GM12873 (cell line): ENCODE measurements around the gene CAMLG.

ENCODE experiments used
- CTCF ChIP-seq: IDR thresholded peaks from 2 replicates; pipeline ENCODE4 v1.5.1; 2012; ENCODE audit warnings: low read depth, mild to moderate bottlenecking, moderate library complexity, low read length, control low read depth; ENCODE audit not compliant: insufficient read depth; ENCODE audit errors: missing control alignments

The CAMLG gene

DNA sequence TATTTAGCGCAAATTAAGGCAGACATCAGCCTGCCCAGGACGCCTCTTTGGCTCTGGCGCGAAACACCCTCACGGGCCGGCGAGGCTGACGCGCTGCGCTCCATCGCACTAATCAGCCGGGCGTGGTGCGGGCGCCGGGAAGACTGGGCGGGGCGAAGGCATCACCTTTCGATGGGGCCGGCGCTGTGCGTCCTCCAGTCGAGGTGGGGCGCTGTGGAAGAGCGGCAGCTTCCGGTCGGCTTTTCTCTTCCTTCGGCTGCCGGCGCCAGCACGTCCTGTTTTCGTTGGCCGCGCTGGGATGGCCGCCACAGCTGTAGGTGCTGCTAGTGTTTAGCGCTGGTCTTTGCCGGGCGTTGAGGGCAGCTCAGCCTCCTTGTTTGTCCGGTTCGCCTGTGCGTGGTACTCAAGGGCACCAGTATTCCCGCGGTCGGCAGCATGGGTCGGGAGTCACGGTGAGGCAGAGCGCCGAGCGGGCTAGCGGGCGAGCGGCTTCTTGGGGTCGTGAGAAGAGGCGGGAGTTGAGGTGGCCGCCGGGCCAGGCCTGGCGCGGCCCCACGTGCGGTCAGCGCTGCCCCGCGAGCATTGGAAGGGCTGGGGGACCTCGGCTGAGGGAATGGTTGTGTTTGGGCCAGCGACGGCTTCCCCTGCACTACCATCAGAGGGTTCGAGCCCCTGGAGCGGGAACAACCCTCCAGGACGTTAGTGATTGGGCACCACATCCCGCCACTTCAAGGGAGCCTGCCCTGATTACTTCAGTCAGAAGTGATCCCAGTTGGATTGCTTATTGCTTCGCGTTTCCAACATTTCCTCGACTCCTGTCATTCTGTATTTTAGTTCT is 20.4 kb downstream of the CAMLG start, which contains the start of gene DDX46:
Gene DDX46, plus strand, starts transcription at position 276 of the 838 bp plus-strand sequence. Its CDS starts 160 bp downstream, at position 436.
- peak; percentile 77 for TF ChIP-seq CTCF

GRCh38 chr5:134769206-134769605 is 30.9 kb downstream of the CAMLG start:
- TF ChIP-seq CTCF = no peak

DNA sequence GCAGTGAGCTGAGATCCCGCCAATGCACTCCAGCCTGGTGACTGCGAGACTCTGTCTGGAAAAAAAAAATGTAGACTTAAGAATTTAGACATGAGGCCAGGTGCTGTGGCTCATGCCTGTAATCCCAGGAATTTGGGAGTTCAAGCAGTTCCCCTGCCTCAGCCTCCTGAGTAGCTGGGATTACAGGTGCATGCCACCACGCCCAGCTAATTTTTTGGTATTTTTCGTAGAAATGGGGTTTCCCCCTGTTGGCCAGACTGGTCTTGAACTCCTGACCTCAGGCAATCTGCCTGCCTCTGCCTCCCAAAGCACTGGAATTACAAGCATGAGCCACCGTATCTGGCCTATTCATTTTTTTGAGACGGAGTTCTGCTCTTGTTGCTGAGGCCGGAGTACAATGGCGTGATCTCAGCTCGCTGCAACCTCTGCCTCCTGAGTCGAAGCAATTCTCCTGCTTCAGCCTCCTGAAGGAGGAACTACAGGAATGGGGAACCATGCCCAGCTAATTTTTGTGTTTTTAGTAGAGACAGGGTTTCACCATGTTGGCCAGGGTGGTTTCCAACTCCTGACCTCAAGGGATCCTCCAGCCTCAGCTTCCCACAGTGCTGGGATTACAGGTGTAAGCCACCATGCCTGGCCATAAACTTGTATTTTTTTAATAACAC is 34.2 kb downstream of the CAMLG start:
- no peak for TF ChIP-seq CTCF

- TF ChIP-seq CTCF = no peak
Measured at GRCh38 chr5:134777366-134777765, 39.0 kb downstream of the CAMLG start.

DNA sequence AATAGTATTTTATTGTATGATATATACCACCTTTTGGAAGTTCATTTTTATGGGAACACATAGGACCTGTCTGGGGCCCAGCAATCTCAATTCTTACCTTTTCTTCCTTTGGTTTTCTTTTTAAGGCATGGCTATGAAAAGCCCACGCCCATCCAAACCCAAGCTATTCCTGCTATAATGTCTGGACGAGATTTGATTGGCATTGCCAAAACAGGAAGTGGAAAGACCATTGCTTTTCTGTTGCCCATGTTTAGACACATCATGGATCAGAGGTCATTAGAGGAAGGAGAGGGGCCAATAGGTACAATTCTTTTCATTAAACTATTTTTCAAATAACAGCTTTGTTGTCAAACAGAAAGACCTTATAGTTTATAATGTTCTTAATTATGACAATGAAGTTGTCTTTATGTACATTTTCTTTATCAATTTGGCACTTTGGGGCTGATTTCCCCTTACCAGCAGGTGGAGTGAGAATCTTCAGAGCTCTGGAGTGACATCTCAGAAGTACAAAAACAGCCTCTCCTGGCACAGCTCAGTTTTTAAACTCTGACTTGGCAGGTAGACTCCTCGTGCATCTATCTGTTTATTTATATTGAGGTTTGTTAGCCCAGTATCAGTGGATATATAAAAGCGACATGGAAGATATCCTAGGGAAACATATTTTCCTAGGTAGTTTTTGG is 46.0 kb downstream of the CAMLG start:
- no peak for TF ChIP-seq CTCF

DNA sequence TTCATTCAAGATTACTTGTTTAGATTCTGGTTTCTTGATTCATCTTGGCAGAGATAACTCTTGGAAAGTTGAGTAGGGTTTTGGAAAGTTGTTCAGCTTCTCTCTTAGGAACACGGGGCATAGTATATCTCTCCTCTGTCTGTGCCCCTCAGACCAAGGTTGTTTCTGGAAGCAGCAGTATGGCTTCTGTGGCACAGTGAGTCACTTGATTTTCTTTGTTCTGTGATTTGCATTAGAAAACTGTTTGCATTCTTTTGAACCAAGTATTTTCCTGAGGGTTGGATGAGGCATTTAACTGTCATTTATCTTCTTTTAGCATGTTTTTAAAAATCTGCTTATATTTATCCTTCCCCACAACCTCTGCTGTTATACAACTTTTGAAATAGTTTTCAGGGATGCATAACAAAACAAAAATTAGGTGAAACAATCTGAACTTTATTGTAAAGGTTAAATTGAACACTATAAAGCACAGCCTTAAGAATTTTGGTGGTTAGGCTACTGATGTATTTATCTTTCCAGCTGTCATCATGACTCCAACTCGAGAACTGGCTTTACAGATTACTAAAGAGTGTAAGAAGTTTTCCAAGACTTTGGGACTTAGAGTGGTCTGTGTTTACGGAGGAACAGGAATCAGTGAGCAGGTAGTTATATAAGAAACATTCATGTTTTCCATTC is 46.7 kb downstream of the CAMLG start:
- no peak for TF ChIP-seq CTCF

DNA sequence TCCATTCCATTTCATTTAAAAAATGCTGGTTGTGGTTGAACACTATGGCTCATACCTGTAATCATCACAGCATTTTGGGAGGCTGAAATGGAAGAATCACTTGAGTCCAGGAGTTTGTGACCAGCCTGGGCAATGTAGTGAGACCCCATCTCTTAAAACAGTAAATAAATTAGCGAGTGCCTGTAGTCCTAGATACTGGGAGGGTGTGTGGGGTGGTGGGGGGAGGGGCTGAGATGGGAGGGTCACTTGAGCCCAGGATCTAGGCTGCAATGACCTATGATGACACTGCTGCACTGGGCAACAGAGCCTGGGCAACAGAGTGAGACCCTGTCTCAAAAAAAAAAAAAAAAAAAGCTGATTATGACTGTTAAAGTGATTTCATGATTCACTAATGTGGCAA is 49.3 kb downstream of the CAMLG start:
- TF ChIP-seq CTCF = no peak
